HG02588 (cell line): ENCODE results near the gene EMX1.

Experiments
- ATAC-seq: cut with Tn5 transposase; IDR thresholded peaks from one replicate; pipeline ENCODE4 v1.9.1; 2021; ENCODE audit warnings: mild to moderate bottlenecking, moderate library complexity; ENCODE audit not compliant: unreplicated experiment

The EMX1 gene

DNA sequence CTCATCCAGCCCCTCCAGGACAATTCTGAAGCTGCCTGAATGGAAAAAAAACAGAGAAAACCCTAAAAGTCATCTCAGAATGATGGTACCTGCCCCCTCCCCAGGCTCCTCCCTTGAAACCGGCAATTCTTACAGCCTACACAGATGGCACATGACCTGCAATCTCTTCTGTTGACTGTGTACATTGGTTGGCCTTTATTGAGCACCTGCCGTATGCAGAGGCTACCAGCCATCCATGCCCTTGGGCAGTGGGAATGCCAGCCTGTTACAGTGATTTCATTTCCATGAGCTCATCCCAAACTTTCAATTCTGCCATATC, 57.1 kb downstream of the EMX1 start:
- no peak for ATAC-seq

DNA sequence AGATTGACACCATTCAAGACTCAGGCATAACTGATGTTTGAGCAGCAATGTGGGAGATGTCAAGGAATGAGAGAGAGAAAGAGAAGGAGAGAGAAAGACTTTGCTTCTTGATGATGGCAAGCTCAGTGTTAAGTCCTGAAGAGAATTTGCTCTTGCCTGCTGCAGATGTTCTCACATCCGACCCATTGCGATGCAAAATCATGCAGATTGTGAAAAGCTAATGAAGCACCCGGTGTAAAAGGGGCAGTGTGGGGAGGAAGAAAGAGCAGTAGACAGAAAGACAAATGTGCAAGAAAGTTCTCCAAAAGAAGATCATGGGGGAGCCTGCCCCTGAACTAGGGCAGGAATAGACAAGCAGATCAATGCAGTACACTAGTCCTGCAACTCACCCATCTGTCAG, 57.7 kb downstream of the EMX1 start:
- ATAC-seq, result no peak

GRCh38 chr2:72979896-72980295, 62.6 kb downstream of the EMX1 start:
- no peak for ATAC-seq

DNA sequence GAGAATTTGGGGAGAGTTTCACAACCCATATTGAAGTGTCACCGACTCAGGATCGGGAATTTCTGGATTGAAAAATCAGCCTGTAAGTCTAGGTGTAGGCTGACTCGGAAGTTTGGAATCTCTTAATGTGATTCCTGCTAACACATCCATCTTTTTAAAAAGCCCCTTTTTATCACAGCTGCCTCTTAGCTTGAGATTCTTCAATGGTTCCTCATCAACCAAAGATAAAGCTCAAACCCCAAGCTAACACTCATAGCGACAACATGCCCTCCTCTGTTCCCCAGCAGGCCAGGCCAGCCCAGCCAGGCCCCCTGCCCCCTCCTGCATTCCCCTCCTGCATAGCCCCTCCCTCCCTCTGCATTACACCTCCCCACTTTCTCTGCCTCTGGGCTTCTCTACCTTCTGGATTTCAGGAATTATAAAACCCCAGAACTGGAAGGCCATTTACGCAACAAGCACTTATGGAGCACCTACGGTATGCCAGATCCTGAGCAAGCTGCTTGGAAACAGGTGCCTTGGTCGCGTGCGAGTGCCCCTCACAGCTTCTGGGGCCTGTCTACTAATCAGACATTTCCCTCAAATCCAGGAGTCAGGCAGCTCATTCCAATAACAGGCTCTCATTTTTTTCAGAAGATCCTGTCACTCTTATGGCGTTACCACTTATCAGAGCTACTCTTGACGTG, 63.4 kb downstream of the EMX1 start:
- no peak for ATAC-seq

- ATAC-seq, result no peak
Observed at GRCh38 chr2:72981536-72981935, 64.2 kb downstream of the EMX1 start.

DNA sequence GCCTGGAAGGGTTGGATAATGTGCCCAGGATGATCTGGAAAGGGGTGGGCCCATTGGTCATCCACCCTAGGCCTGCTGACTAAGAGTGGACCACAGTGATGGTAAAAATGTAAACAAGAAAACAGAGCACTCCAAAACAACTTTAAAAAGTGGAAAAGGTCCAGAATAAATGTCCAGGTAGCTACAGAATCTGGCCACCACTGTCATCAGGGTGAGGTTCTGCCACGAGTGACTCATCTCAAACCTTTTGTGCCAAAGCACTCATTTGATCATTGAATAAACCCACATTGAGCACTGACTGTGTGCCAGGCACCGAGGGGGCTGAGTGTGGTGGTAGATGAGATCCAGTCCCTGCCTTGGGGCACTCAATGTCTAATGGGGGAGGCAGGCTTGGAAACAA, 64.9 kb downstream of the EMX1 start:
- ATAC-seq, result no peak

DNA sequence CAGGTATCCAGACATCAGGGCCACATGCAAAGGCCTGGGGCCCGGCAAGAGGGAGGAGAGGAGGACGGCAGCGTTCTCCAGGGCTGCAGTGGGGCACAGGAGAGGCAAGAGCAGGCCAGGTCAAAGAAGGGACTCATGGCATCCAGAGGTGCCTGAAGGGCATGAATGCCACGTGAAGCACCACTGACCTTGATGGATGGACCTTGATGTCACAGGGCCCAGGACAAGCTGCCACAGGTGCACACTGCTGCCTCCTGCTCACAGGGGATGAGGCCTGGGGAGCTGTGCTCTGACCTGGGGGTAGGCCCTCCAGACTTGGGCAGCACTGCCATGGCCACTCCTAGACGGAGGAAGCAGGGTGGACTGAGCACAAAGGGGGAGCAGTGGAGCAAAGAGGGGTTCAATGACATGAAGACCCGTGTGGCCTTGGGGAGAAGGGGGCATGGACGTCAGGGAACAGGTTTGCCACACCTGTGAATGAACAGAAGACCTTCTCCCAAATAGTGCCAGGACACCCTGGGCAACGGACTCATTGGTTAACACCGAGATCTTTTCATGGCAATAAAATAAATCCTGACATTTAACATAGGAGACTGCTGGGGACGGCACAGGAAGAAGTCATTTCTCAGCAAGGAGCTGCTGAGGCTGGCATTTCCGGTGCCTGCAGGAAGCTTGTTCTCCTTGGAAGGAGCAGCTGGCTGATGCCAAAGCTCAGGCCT, 65.6 kb downstream of the EMX1 start:
- no peak for ATAC-seq

DNA sequence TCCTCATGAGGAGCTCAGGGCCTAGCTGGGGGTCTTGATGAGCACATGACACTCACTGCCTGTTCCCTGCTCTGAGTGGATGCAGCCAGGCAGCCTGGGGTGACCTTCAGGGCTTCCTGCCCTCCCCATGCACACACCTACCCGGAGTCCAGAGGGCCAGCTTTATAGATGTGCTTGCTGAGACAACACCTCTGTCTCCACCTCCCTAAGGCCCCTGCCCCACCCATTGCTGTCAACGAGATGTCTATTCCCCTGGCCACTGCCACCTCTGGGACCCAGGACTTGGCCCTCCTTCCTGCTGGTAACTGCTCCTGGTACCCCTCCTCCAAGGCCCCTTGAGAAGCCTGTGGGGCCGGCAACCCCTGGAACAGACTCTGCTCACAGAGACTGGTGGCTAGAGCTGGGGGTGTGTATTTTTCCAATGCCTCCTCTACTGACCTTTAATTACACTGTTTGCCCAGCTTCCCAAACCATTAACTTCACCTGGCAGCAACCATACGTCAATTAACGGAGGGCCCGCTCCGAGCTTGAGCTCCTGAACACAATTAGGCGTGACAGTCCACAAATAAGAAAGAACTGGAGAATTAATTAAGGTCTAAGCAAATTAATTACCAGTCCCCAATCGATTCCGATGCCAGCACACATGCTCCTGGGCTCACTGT, 66.3 kb downstream of the EMX1 start:
- no peak for ATAC-seq

DNA sequence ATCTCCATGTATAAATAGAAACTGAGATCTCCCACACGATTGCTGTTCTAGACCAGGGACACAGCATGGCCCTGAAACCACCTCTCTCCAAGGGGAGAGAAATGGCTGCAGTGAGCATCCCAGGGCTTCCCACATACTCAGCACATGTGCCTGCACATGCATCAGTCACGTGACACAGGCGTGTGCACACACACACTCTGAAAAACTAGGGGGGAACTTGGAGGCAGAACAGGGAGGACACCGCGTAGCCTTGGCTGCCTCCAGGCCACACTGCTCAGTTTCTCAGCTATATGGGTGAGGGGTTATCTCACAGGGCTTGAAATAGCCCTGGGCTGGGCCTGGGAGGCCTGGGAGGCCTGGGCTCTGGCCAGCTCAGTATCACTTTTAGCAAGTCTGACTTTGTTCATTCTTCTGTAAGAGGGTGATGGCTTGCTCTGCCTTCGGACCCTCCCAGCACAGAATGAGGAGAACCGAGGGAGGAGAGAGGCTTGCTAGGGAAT, 66.9 kb downstream of the EMX1 start:
- ATAC-seq, result no peak
